Activated effector memory CD4-positive, alpha-beta T cell treated with Interleukin-2 at 50 U/mL for 16 hours (primary cell): ENCODE results near the gene PPP1R18.
A peak's percentile ranks its signal among the peaks of the same experiment; 100 is the strongest.
"Not testable (repeated sequence)": the region's sequence is repeated elsewhere in the genome, so short reads cannot be mapped to it uniquely, and the experiment has no call there.

ENCODE experiments used
- DNase-seq: peaks from one replicate; pipeline ENCODE4 v3.0.0-alpha.2; 2020

The PPP1R18 gene

GRCh38 chr6:30719791-30720737, 33.6 kb upstream of the PPP1R18 start, which contains the start of gene TUBB:
TUBB (plus strand) TSS chr6:30720352; CDS start chr6:30720507, 155 bp downstream.
- peak; percentile 93 for DNase-seq

- no peak for DNase-seq
Observed at GRCh38 chr6:30719356-30719755, 32.9 kb upstream of the PPP1R18 start.

DNA sequence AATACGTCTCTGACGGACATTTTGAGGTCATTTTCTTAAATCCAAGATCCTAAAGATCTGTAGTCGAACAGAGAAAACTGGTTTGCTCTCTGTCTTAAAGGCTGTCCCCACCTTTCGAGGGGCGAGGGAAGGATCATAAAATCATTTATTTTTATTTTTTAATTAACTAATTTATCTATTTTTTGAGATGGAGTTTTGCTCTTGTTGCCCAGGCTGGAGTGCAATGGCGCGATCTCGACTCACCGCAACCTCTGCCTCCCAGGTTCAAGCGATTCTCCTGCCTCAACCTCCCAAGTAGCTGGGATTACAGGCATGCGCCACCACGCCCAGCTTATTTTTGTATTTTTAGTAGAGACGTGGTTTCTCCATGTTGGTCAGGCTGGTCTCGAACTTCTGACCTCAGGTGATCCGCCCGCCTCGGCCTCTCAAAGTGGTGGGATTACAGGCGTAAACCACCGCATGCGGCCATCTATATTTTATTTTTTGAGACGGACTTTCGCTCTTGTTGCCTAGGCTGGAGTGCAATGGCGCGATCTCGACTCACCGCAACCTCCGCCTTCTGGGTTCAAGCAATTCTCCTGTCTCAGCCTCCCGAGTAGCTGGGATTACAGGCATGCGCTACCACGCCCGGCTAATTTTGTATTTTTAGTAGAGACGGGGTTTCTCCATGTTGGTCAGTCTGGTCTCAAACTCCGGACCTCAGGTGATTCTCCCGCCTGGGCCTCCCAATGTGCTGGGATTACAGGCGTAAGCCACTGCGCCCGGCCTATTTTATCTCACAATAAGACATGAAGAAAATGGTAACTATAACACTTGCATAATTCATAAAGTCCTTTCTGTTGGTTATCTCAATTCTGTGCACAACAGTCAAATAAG, 31.6 kb upstream of the PPP1R18 start:
- not testable (repeated sequence) for DNase-seq

GRCh38 chr6:30717129-30717844, 30.8 kb upstream of the PPP1R18 start, which contains the start of gene MDC1:
MDC1 (minus strand) TSS chr6:30717281; CDS start chr6:30715175, 2,106 bp downstream.
- peak; percentile 99 for DNase-seq

DNA sequence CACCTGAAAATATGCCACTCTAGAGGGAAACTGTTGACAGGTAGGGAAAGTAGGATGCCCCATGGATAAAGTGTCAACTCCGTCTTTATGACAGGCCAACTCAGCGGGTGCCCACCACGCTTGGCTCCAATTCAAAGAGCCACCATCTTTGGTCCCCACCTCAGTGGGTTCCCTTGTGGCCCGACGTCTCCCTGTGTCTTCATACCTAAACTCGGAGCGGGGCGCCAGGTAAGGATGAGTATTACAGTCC, 30.4 kb upstream of the PPP1R18 start:
- DNase-seq = no peak

DNA sequence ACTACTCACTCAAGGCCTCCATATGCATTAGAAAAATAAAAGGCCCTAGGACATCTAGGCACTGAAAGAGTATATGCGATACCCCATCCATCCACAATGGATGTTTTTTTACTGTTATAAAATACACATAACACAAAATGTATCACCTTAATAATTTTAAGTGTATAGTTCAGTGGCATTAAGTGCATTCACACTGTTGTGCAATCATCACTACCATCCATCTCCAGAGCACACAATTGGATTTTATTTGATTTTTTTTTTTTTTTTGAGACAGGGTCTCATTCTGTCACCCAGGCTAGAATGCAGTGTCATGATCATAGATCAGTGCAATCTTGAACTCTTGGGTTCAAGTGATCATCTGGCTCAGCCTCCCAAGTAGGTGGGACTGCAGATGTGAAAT, 27.8 kb upstream of the PPP1R18 start:
- DNase-seq = no peak

DNA sequence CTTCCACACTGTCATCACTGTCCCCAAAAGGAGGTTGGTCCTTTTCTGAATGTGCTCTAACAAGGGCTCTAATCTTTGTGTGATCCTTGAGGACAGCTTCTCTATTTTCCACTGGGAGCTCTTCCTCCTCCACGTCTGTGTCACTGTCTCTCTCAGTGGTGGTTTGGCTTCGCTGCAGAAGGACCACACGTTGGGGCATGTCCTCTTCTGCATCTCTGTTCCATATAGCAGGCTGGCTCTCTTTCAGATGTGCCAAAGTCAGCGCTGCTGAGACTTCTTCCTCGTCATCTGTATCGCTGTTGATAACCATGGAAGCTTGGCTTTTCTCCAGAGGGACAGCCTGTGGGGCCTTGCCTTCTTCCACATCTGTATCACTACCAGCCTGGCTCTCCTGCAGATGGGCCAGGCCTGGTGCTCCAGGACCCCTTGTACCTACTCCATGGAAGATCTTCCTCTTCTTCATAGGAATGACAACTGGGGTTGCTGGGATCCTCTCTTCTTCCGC, 26.0 kb upstream of the PPP1R18 start:
- no peak for DNase-seq

- no peak for DNase-seq
Observed at GRCh38 chr6:30711758-30712380, 25.4 kb upstream of the PPP1R18 start.

GRCh38 chr6:30709101-30709868, 22.8 kb upstream of the PPP1R18 start:
- DNase-seq = no peak

DNA sequence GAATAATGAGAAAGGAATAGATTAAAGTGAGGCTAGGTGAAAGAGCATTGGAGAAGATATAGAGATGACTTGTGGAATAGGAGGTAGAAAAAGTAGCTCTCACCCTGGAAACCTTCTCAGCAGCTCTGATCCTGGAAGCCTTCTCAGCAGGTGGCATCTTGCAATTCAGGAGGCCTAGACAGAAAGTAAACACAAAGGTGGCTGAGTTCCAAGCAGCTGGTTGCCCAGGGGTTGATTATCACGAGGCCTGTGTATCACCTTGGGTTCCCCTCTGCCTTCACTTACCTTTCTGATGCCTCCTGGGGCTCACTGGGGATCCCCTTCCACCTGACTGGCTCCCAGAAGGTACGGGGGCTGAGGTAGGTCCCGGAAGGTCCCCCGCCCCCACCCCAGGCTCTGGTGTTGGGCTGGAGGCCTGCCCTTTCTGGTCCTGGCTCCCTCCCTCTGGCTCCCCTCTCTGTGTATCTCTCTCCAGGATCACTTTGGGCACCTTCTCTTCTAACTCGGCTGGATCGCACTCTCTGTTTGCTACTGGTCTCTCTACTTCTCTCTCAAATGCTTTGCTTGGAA, 20.9 kb upstream of the PPP1R18 start:
- DNase-seq = no peak

- no peak for DNase-seq
Observed at GRCh38 chr6:30705620-30706019, 19.2 kb upstream of the PPP1R18 start.

- DNase-seq = no peak
Observed at GRCh38 chr6:30703821-30704220, 17.4 kb upstream of the PPP1R18 start.

- no peak for DNase-seq
Observed at GRCh38 chr6:30703011-30703410, 16.6 kb upstream of the PPP1R18 start.

DNA sequence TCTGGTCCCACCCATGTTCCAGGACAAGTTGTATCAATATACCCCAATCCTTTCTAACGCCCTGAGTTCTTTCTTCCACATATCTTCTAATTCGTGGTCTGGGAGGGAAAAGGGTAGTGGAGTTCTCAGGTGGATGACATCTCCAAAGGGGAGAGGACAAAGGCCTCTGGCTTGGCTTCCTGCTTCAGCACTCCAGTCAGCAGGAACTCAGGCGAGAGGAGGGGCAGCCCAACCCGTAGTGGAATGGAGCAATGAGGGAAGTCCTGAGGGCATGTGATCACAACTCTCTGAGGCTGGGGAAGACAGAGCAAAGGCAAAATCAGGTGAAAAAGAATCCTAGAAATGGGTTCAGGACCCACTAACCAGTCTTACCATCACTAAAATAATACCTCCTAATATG, 13.9 kb upstream of the PPP1R18 start:
- DNase-seq = no peak

DNA sequence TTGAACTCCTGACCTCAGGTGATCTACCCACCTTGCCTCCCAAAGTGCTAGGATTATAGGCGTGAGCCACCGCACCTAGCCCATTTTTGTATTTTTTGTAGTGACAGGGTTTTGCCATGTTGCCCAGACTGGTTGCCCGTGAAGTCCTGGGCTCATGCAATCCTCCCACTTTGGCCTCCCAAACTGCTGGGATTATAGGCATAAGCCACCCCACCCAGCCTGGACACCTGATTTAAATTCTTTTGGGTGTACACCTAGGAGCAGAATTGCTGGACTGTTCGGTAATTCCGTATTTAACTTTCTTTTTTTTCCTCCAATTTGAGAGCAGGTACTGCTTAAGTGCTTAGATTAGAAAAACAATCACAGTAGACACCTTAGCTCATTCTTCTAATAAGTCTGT, 10.0 kb upstream of the PPP1R18 start:
- no peak for DNase-seq

DNA sequence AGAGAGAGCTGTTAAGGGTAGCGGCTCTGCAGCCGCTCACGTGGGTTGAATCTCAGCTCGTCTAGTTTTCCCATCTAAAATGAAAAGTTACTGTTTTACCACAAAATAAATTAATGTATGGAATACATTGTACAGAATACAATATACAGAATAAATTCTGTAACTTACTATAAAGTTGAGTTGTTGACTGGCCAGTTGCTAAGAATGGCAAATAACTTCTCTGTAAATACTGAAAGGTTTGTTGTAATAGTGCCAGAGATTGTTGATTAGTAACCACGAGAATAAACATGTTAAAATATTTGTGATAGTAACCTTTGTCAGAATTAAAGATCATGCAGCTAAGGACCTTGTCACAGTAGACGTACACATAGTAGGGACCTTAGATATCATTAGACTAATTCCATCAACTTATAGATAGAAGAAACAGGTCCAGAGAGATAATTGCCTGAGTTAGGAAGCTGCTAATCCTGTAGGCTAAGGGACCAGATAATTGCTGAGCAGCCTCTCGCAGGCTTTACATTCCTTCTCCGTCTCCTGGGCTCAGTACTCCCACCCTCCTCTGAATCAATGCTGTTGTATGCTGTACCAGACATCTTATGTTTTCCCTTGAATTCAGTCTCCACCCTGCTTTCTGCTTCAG, 4.9 kb upstream of the PPP1R18 start:
- DNase-seq = no peak

GRCh38 chr6:30690403-30691207, 4.2 kb upstream of the PPP1R18 start, which contains the start of gene NRM:
NRM (minus strand) TSS chr6:30690984; CDS start chr6:30690974, 10 bp downstream.
- DNase-seq = peak; percentile 58

DNA sequence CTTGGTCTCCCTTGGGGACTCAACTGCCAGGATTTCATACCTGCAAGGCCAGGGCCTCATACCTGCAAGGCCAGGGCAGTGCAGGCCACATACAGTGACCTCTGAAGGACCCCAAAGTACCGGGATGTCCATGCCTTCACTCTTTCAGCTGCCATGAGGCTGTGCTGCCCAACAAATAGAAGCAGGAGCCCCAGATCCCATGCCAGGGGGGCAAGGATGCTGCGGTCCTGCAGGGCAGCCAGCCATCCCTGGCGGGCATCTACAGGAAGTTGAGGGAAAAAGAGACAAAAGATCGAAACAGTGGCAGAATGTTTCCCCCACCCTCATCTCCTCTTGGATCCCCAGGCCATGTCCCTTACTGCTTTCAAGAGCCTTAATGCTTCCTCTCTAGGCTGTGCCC, 3.5 kb upstream of the PPP1R18 start:
- DNase-seq = no peak

DNA sequence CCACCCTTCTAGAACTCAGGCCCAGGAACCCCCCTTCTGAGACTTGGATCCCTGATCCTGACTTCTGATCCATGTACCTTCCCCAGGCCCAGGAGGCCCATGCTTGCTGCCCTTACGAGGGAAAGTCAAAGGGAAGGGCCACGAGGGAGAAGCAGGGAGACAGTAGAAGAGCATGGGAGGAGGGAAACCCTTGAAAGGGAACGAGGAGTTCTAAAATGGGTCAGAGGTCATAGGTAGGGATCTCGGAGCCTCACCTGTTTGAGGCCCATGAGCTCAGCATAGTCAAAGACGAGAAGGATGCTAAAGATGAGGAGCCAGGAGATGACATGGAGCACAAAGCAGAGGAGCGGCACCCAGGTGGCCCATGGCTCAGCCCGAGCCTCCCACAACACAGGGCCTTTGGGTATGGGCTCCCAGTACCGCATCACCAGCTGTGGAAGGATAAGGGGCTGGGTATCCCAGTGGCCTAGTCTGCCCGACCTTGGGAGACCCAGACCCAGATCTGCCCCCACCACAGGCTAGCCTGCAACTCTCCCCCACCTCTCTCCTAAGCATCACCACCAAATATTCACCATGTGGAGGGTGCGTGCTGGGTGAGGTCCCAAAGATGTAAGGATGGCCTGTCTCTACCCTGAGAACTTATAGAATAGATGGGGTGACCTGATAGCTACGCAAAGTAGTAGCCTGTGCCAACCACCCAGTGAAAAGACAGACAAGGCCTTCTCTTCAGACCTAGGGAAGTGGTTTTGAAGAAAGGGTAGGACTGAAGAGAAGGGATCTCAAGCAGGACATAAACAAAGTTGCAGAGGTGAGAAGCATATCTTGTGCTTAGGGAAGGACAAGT, 2.8 kb upstream of the PPP1R18 start:
- DNase-seq = no peak
